ENCODE results near the gene SPRR1B.
A peak's percentile ranks its signal among the peaks of the same experiment; 100 is the strongest.
"Not testable (repeated sequence)": the region's sequence is repeated elsewhere in the genome, so short reads cannot be mapped to it uniquely, and the experiment has no call there.

The SPRR1B gene

GRCh38 chr1:153030895-153031294 is at the start of gene SPRR1B:
TSS of gene SPRR1B (plus strand) at chr1:153031203. CDS start at chr1:153032346, 1,143 bp downstream.
- DNase-seq (ENCODE audit: low read depth) = no peak

- no peak for DNase-seq (ENCODE audit: low read depth)
Measured at GRCh38 chr1:152982076-152982475, 48.9 kb upstream of the SPRR1B start.

- no peak for DNase-seq (ENCODE audit: low read depth)
Measured at GRCh38 chr1:152983234-152983633, 47.8 kb upstream of the SPRR1B start.

GRCh38 chr1:152983743-152984142 is 47.3 kb upstream of the SPRR1B start, which contains the start of gene SPRR1A:
TSS of gene SPRR1A (plus strand) at chr1:152984081. CDS start at chr1:152985231, 1,150 bp downstream.
- no peak for DNase-seq (ENCODE audit: low read depth)

GRCh38 chr1:152986578-152986977 is 44.4 kb upstream of the SPRR1B start:
- DNase-seq (ENCODE audit: low read depth) = no peak

- DNase-seq (ENCODE audit: low read depth) = no peak
Measured at GRCh38 chr1:152993186-152993585, 37.8 kb upstream of the SPRR1B start.

- DNase-seq (ENCODE audit: low read depth) = no peak
Measured at GRCh38 chr1:152995842-152996241, 35.2 kb upstream of the SPRR1B start.

GRCh38 chr1:152996633-152997400 is 34.2 kb upstream of the SPRR1B start:
- DNase-seq (ENCODE audit: low read depth) = no peak

GRCh38 chr1:152997901-152998300 is 33.1 kb upstream of the SPRR1B start:
- DNase-seq (ENCODE audit: low read depth) = no peak

GRCh38 chr1:152998476-152998875 is 32.5 kb upstream of the SPRR1B start:
- no peak for DNase-seq (ENCODE audit: low read depth)

- DNase-seq (ENCODE audit: low read depth) = no peak
Measured at GRCh38 chr1:152999818-153000217, 31.2 kb upstream of the SPRR1B start.

- no peak for DNase-seq (ENCODE audit: low read depth)
Measured at GRCh38 chr1:153000294-153000693, 30.7 kb upstream of the SPRR1B start.

- DNase-seq (ENCODE audit: low read depth) = no peak
Measured at GRCh38 chr1:153001382-153001781, 29.6 kb upstream of the SPRR1B start, which contains the start of gene SPRR3. TSS of gene SPRR3 (plus strand) at chr1:153001749. CDS start at chr1:153003021, 1,272 bp downstream.

GRCh38 chr1:153011235-153011758 is 19.7 kb upstream of the SPRR1B start:
- DNase-seq (ENCODE audit: low read depth) = not testable (repeated sequence)

- DNase-seq (ENCODE audit: low read depth) = not testable (repeated sequence)
Measured at GRCh38 chr1:153021829-153022228, 9.2 kb upstream of the SPRR1B start.

GRCh38 chr1:153022340-153022739 is 8.7 kb upstream of the SPRR1B start:
- not testable (repeated sequence) for DNase-seq (ENCODE audit: low read depth)

- no peak for DNase-seq (ENCODE audit: low read depth)
Measured at GRCh38 chr1:153023109-153023508, 7.9 kb upstream of the SPRR1B start.

- DNase-seq (ENCODE audit: low read depth) = no peak
Measured at GRCh38 chr1:153024413-153024812, 6.6 kb upstream of the SPRR1B start.

- DNase-seq (ENCODE audit: low read depth) = no peak
Measured at GRCh38 chr1:153025797-153026196, 5.2 kb upstream of the SPRR1B start.

- no peak for DNase-seq (ENCODE audit: low read depth)
Measured at GRCh38 chr1:153028766-153029165, 2.2 kb upstream of the SPRR1B start.

- no peak for DNase-seq (ENCODE audit: low read depth)
Measured at GRCh38 chr1:153032073-153032472, 1.1 kb downstream of the SPRR1B start.

- DNase-seq (ENCODE audit: low read depth) = peak; percentile 40
Measured at GRCh38 chr1:153032677-153033308, 1.8 kb downstream of the SPRR1B start.

GRCh38 chr1:153035211-153035610 is 4.2 kb downstream of the SPRR1B start:
- no peak for DNase-seq (ENCODE audit: low read depth)
